ENCODE data around the gene SSTR4.

- TF ChIP-seq GABPA (IDR thresholded peaks at IDR 0.05 in 1 of 2, conservative IDR thresholded peaks at IDR 0.05 in 1 of 2) (no peak), RAD21 (IDR thresholded peaks at IDR 0.05) (no peak), TAF1 (conservative IDR thresholded peaks at IDR 0.05) (no peak), JUND (IDR thresholded peaks at IDR 0.05) (no peak), RXRA (IDR thresholded peaks at IDR 0.05) (no peak), SP1 (IDR thresholded peaks at IDR 0.05) (no peak), YY1 (IDR thresholded peaks at IDR 0.05) (no peak), ZBTB33 (IDR thresholded peaks at IDR 0.05) (no peak), FOXA1 (IDR thresholded peaks at IDR 0.05) (no peak), HNF4A (conservative IDR thresholded peaks at IDR 0.05) (no peak), EGR1 (IDR thresholded peaks at IDR 0.05; ENCODE audit: low read depth in 2 of 2) (no peak)
- TF ChIP-seq, protein P1, sequence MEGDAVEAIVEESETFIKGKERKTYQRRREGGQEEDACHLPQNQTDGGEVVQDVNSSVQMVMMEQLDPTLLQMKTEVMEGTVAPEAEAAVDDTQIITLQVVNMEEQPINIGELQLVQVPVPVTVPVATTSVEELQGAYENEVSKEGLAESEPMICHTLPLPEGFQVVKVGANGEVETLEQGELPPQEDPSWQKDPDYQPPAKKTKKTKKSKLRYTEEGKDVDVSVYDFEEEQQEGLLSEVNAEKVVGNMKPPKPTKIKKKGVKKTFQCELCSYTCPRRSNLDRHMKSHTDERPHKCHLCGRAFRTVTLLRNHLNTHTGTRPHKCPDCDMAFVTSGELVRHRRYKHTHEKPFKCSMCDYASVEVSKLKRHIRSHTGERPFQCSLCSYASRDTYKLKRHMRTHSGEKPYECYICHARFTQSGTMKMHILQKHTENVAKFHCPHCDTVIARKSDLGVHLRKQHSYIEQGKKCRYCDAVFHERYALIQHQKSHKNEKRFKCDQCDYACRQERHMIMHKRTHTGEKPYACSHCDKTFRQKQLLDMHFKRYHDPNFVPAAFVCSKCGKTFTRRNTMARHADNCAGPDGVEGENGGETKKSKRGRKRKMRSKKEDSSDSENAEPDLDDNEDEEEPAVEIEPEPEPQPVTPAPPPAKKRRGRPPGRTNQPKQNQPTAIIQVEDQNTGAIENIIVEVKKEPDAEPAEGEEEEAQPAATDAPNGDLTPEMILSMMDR (IDR thresholded peaks at IDR 0.05; ENCODE audit: low read depth, low read length, missing input control), result no peak
- TF ChIP-seq, protein P2, sequence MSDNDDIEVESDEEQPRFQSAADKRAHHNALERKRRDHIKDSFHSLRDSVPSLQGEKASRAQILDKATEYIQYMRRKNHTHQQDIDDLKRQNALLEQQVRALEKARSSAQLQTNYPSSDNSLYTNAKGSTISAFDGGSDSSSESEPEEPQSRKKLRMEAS (IDR thresholded peaks at IDR 0.05), result no peak
- TF ChIP-seq, protein P3, sequence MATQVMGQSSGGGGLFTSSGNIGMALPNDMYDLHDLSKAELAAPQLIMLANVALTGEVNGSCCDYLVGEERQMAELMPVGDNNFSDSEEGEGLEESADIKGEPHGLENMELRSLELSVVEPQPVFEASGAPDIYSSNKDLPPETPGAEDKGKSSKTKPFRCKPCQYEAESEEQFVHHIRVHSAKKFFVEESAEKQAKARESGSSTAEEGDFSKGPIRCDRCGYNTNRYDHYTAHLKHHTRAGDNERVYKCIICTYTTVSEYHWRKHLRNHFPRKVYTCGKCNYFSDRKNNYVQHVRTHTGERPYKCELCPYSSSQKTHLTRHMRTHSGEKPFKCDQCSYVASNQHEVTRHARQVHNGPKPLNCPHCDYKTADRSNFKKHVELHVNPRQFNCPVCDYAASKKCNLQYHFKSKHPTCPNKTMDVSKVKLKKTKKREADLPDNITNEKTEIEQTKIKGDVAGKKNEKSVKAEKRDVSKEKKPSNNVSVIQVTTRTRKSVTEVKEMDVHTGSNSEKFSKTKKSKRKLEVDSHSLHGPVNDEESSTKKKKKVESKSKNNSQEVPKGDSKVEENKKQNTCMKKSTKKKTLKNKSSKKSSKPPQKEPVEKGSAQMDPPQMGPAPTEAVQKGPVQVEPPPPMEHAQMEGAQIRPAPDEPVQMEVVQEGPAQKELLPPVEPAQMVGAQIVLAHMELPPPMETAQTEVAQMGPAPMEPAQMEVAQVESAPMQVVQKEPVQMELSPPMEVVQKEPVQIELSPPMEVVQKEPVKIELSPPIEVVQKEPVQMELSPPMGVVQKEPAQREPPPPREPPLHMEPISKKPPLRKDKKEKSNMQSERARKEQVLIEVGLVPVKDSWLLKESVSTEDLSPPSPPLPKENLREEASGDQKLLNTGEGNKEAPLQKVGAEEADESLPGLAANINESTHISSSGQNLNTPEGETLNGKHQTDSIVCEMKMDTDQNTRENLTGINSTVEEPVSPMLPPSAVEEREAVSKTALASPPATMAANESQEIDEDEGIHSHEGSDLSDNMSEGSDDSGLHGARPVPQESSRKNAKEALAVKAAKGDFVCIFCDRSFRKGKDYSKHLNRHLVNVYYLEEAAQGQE (IDR thresholded peaks at IDR 0.05), result no peak
Observed at GRCh38 chr20:22998476-22998875, 36.6 kb upstream of the SSTR4 start.

Measured in liver (tissue), 3 donors.